HT1080 (cell line): ENCODE measurements around the gene RARA. TPM values are rescaled to one million over a fixed set of nuclear protein-coding genes. Genes with fewer than 3 reads are reported as not detected.

Experiments
- DNase-seq: peaks from one replicate; pipeline ENCODE4 v3.0.0-alpha.2; 2015; ENCODE audit warnings: low read depth
- polyA plus RNA-seq, 2 experiments: library from polyadenylated mRNA; depleted of rRNA; stranded (reverse); fragments of >200 nt; gene quantifications; 2 replicates each; pipeline ENCODE4 v1.2.3, GENCODE V29; 2015
- total RNA-seq: library from RNA; depleted of rRNA; stranded (reverse); fragments of >200 nt; shearing (Covaris generic); gene quantifications from 2 replicates; pipeline ENCODE4 v1.2.3, GENCODE V29; 2014; rRNA removed

The RARA gene
- 24.1 and 34.4 TPM in 2 replicates for total RNA-seq
- polyA plus RNA-seq (2015; cell fraction: cytosol; rRNA removed): 32.7 and 36.2 TPM in 2 replicates
- 19.0 and 24.4 TPM in 2 replicates for polyA plus RNA-seq (2015; cell fraction: nucleus; rRNA removed)

GRCh38 chr17:40309031-40309948 lies at the start of gene RARA:
Gene RARA, plus strand, starts transcription at chr17:40309180. Its CDS starts 22,039 bp downstream, at chr17:40331219.
- no peak for DNase-seq

- no peak for DNase-seq
These were observed 49.5 kb upstream of the RARA start for GRCh38 chr17:40259505-40259904.

GRCh38 chr17:40260528-40260927 lies 48.5 kb upstream of the RARA start:
- DNase-seq: no peak

GRCh38 chr17:40264458-40265185 lies 44.4 kb upstream of the RARA start:
- no peak for DNase-seq

GRCh38 chr17:40265337-40265736 lies 43.6 kb upstream of the RARA start:
- DNase-seq: no peak

- DNase-seq: no peak
These were observed 42.1 kb upstream of the RARA start for GRCh38 chr17:40266882-40267281.

GRCh38 chr17:40268141-40268712 lies 40.8 kb upstream of the RARA start:
- DNase-seq: no peak

GRCh38 chr17:40278414-40278813 lies 30.6 kb upstream of the RARA start:
- no peak for DNase-seq

GRCh38 chr17:40279402-40279801 lies 29.6 kb upstream of the RARA start:
- DNase-seq: no peak

- DNase-seq: no peak
These were observed 27.3 kb upstream of the RARA start for GRCh38 chr17:40281663-40282062.

GRCh38 chr17:40283662-40284061 lies 25.3 kb upstream of the RARA start:
- DNase-seq: peak; percentile 90

GRCh38 chr17:40284085-40284713 lies 24.8 kb upstream of the RARA start:
- peak; percentile 55 for DNase-seq

GRCh38 chr17:40286473-40286872 lies 22.5 kb upstream of the RARA start:
- no peak for DNase-seq

GRCh38 chr17:40287159-40287493 lies 21.9 kb upstream of the RARA start:
- no peak for DNase-seq

- peak; percentile 99 for DNase-seq
These were observed 21.2 kb upstream of the RARA start, which contains the start of gene CDC6 for GRCh38 chr17:40287494-40288369. Gene CDC6, plus strand, starts transcription at chr17:40287879. Its CDS starts 1,542 bp downstream, at chr17:40289421.

GRCh38 chr17:40290629-40291280 lies 18.2 kb upstream of the RARA start:
- peak; percentile 84 for DNase-seq

GRCh38 chr17:40291281-40291664 lies 17.7 kb upstream of the RARA start:
- no peak for DNase-seq

- DNase-seq: no peak
These were observed 15.6 kb upstream of the RARA start for GRCh38 chr17:40293363-40293762.

GRCh38 chr17:40295488-40296436 lies 13.2 kb upstream of the RARA start:
- no peak for DNase-seq
